Ovary (tissue), 3 donors: ENCODE results near the gene CALML4.

Source experiments
- CTCF ChIP-seq, 3 donors: fragments of 450-650 bp in 2 of 3; fragments of 200-600 bp in 1 of 3; IDR thresholded peaks; one replicate each; pipeline versions ENCODE4 v1.5.1 to v1.8.0; 2016 to 2022; ENCODE audit warnings: antibody characterized with exemption in 3 of 3, mild to moderate bottlenecking in 1 of 3
- EP300 ChIP-seq: sonication (generic); formaldehyde crosslinking; IDR thresholded peaks from one replicate; pipeline ENCODE4 v1.6.1; 2017; ENCODE audit warnings: antibody characterized with exemption
- POLR2A ChIP-seq: fragments of 450-650 bp; IDR thresholded peaks from one replicate; pipeline ENCODE4 v1.6.1; 2017; ENCODE audit warnings: antibody characterized with exemption, mild to moderate bottlenecking, moderate library complexity
- donor health status: DM: no; HTN: no; CAD: no.

- no peak for TF ChIP-seq CTCF (IDR thresholded peaks at IDR 0.05)
- no peak for TF ChIP-seq EP300
- TF ChIP-seq POLR2A = no peak
Observed at GRCh38 chr15:68190048-68190447, 15.1 kb downstream of the CALML4 start.
